HG02642 (cell line): Measurements from ENCODE around the gene NKIRAS2.

Experiments
- ATAC-seq: cut with Tn5 transposase; IDR thresholded peaks from one replicate; pipeline ENCODE4 v1.9.1; 2021; ENCODE audit warnings: mild to moderate bottlenecking; ENCODE audit not compliant: unreplicated experiment, poor library complexity

Gene NKIRAS2

DNA sequence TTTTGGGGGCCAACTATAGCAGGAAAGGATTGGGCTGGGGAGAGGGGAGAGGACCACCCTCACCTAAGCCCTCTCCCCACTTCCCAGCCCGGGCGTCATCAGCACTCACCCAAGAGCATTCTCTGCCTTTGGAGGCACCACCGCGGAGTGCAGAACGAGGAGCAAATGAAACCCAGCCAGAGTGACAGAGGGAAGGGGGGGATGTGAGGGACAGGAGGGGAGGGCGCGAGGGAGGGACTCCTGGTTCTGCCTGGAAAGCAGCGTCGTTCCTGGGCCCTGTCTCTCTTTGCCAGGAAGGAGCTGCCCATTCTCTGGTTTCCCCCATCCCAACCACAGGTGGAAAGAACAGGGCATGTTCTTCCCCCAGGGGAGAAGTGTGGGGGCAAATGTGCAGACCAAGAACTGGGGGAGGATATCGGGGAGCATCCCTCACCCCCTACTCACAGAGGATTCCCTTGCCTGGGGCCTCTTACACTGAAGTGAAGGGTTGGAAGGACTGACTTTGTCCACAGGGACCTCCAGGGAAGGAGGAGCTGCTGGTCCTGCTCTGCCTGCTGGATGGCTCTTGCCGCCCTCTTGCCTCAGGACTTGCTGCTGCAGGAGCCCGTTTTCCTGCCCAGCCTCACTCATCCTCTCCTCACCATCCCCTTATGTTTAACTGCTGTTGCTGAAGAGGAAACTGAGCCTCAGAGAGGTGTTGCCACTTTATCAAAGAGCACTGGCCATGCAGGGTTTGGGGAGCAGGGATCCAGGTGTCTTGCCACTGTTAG, 34.0 kb downstream of the NKIRAS2 start:
- ATAC-seq: no peak

DNA sequence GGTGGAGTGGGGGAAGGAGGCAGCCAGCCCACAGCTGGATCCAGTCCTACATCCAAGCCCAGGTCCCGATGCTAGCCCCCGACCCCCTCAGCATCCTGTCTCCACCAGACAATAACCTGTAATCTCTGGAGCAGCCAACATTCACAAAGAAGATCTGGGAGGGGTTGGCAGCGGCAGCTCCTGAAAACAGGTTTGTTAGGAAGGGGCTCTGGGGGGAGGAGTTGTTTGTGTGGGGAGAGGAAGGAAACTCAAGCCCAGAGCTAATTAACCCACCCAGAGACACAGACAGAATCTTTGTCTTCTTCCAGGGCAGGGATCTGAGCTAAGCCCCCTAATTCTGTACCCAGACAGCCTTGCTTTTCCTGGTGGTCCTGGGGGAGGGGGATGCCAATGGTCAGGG, 35.1 kb downstream of the NKIRAS2 start:
- ATAC-seq: no peak

DNA sequence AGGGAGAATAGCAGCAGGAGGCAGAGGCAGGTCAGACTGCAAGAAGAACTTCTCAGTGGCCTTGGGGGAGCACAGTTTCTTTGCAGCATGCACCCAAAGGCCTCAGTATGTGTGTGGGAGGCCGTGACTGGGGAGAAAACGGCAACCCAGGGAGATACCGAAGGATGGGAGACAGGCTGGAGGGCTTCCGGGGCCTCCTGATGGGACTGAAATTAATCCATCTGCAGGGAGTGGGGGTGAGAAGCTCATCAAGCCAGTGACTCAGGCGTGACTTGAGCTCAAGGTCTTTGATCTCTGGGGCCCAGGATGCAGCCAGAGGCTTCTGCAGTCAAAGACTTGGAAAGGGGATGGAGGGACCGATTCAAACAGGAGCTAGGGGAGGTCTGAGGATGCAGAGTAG, 35.6 kb downstream of the NKIRAS2 start:
- ATAC-seq: no peak

DNA sequence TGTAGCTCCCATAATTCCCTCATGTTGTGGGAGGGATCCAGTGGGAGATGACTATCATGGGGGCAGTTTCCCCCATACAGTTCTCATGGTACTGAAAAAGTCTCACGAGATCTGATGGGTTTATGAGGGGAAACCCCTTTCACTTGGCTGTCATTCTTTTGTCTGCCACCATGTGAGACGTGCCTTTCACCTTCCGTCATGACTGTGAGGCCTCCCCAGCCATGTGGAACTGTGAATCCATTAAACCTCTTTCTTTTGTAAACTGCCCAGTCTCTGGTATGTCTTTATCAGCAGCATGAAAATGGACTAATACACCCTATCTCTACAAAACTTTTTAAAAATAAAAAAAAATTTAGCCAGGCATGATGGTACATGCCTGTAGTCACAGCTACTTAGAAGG, 36.7 kb downstream of the NKIRAS2 start:
- ATAC-seq: no peak

DNA sequence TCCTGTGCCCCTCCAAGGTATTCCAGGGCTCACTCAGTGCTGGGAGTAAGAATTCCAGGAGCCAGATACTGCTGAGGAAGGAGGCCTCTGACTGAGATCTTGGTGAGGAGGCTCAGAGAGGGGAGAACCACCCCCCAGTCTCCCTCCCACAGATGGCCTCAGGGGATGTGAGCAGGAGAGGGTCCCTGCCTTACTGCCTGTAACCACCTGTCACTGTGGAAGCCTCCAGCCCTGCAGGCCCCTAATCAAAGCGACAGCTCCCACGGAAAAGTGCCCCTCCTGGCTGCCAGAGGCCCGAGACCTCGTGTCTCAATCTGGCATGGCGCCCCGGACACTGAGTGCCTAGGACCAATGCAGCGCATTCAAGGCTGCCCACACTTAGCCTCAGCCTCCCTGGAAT, 38.2 kb downstream of the NKIRAS2 start:
- ATAC-seq: no peak

DNA sequence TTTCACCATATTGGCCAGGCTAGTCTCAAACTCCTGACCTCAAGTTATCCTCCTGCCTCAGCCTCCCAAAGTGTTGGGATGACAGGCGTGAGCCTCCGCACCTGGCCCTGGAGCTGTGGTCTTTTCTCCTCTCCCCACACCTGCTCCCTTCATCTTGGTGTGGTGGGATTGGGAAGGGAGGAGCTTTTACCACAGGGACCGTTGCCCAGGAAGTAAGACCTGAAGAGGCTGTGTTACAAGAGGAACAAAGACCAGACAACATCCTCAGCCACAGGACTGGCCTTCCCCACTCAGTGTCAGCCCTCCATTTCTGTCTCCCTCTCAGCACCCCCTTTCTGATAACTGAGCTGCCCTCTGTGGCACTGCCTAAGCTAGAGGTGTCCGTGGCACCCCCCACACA, 39.9 kb downstream of the NKIRAS2 start:
- ATAC-seq: no peak

DNA sequence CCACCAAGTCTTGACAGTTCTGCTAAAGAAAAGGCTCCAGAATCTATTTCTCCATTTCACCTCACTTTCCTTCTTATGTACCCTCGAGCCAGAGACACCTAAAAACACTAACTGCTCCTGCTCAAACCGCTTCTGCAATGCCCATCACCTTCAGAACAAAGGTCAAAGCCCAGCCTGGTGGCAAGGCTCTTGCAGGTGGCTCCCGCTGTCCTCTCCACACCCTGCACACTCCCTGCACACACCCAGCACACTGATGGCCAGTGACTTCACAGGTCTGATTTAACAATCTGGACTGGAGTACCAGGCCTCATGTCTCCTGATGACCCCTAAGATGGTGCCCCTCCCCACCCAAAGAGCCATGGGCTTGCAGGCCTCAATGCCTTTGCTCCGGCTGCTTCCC, 40.3 kb downstream of the NKIRAS2 start:
- no peak for ATAC-seq

DNA sequence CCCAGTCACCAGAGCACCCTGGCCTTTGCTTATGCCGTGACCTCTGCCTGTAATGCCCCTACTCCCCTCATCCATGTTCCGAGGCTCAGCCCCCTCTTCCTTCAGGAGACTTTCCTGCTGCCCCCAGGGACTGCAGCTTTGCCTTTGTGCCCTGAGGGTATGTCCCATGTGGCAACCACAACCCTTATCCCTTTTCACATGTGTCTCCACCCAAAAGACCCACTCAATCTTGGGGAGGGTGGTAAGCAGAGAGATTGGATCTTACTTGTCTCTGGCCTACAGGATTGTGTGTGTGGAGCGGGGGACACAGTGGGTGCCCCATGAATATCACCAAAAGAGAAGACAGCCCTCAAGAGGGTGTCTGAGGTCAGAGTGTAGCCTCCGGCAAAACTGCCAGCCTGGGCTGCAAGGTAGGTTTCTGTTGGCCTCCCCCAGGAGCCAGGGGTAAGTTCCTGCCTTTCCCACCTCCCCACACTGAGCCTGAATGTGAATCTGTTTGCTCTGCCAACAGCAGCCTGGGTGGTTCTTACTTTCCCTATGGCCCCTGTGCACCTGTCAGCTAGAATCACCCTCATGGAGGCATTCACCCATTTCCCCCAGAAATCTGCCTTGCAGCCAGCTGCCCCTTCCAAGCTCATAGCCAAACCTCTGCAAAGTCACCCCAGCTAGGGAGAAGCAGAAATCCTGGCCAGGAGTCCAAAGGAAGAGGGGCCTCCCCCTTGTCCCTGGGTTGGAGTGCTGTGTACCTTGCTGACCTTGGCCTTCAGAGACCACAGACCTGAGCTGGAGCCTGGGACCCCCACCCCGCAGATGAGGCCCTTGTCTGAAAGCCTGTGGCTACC, 42.0 kb downstream of the NKIRAS2 start:
- no peak for ATAC-seq

DNA sequence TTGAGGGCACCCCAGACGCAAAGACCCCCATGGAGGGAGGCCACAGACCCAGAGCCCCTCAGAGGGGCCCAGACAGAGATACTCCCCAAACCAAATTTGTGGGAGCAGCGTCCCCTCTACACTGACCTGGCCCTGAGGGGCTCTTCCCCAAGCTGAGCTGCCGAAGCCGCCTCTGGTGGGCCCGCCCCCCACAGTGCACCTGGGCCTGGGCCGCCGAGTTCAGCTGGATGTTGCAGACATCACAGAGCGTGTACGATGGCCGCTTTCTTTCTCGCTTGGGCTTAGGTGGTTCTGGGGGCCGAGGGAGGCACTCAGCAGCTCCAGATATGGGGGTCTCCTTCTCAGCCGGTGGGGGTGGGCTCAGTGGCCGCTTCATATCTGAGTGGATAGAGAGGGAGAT, 42.8 kb downstream of the NKIRAS2 start:
- ATAC-seq: no peak

DNA sequence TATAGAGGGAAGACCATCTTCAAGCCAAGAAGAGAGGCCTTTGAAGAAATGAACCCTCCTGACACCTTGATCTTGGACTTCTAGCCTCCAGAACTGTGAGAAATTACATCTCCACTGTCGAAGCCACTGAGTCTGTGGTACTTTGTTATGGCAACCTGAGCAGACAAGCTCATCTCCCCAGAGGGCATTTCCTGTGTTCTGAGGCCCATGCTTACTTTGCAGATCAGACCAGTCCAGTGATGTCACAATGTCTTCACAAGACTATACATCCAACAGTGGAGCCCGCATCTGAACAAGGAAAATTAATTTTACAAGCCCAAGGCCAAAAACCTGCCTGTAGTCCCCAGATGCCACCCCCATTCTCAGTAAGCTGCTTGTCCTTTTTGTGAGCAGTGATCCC, 45.3 kb downstream of the NKIRAS2 start:
- no peak for ATAC-seq

DNA sequence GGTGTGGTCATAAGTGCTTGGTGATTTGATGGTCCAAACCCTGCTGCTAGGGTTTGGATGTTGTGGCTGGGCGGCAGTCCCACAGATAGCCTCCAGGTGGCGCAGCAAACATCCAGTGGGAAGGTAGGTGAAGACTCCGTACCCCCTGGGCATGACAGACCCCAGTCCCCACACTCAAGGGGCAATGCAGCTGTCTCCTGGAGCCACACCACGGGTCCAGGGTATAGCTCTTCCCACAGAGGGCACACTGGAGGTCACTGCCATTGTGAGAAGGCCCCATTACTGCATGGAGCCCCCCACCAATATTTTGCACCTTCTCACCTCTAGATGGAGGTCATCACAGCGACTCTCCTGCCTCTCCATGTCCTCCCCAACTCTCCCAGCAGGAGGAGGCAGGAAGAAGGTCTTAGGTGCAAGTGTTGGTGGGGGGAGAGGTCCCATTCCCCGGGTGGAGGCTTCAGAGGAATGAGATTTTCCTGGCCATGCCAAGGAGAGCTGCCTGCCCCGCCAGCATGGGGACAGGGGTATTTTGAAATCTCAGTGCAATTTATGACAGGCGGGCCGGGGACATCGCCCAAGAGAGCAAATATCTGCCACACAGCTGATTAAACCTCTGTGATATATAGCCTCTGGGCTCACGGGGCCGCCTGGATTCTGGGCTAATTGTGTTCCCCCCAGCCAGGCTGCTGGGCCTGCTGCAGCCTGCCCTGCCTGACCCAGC, 47.6 kb downstream of the NKIRAS2 start:
- no peak for ATAC-seq

DNA sequence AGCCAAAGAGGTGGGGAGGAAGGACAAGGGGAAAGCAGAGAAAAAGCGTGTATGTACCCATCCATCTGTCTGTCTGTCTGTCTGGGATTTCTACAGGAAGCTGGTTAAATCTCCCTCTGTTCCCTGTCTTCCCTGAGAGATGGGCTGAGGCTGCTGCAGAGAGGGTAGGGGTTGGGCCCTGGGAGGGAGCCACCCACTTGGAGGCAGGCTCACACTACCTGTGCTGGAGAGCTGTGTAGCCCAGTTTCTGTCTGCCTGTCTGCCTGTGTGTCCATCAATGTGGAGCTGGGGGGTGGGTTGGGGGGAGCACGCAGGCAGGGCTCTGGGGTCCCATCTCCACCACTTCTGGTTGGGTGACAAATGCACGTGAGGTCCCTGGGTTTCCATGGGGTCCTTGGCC, 49.1 kb downstream of the NKIRAS2 start:
- ATAC-seq: no peak

DNA sequence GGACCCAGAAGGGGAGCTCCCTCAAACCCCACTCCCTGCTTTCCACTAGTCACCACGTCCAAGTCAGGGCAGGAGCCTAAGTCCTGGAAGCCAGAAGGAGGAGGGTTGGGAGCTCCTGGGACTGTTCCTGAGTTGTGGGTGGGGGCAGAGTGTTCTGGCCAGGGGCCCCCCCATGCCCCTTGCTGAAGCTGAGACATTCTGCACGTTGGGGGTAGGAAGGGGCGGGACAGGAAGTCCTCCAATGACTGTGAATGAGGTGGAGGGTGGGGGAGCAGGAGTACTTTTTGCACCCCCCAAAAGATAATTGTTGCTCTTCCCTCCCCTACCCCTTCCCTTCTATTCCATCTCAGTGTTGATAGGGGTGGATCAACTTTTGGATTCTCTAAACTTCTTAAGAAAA, 51.9 kb downstream of the NKIRAS2 start:
- ATAC-seq: no peak

DNA sequence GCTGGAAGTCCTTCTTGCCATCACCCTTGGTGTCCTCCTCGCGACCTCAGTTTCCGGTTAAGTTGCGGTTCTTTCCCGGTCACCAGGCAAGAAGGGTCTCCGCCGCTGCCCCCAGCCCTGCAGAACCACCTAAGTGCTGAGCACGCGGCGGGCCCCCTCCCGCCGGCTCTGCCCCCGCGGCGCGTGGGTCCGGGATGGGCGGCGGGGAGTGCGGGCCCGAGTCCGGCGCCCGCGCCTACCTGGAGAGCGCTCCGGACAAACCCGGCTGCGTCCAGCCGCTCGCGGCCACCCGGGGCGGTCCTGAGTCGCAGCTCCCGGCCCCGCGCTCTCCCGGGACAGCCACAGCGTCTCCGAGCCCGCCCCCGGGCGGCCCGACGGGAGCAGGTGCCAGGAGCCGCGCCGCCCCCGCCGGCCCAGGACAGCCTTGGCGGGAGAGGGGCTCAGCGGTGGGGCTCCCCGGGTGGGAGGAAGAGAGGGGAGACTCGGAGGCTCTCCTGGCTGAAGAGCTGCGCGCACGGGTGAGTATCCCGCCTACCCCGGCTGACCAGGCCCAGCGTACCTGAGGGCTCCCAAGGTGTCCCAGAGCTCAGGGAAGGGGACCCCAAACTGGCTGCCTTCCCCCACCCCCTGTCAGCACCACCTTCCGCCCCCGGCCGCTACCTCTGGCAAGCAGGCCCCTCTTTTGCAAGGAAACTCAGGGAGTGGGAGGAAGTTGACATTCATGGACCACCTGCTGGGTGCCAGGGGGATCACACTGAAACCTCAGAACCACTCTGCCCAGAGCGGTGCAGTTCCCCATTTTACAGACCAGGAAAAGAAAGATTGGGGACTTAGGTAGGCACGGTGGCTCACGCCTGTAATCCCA, 52.7 kb downstream of the NKIRAS2 start:
- ATAC-seq: no peak
